OCI-M2 (cell line): ENCODE results near the gene MGLL.
"Not testable (repeated sequence)": the region's sequence is repeated elsewhere in the genome, so short reads cannot be mapped to it uniquely, and the experiment has no call there.

Experiments used
- DNase-seq: peaks from one replicate; lab custom pipeline; 2025; ENCODE audit not compliant: unreplicated experiment; lab: John Stamatoyannopoulos, UW

Gene MGLL

GRCh38 chr3:127663151-127663550, 159.2 kb downstream of the MGLL start:
- no peak for DNase-seq

GRCh38 chr3:127662001-127662469, 160.3 kb downstream of the MGLL start:
- no peak for DNase-seq

GRCh38 chr3:127661600-127661999, 160.7 kb downstream of the MGLL start:
- DNase-seq: no peak

DNA sequence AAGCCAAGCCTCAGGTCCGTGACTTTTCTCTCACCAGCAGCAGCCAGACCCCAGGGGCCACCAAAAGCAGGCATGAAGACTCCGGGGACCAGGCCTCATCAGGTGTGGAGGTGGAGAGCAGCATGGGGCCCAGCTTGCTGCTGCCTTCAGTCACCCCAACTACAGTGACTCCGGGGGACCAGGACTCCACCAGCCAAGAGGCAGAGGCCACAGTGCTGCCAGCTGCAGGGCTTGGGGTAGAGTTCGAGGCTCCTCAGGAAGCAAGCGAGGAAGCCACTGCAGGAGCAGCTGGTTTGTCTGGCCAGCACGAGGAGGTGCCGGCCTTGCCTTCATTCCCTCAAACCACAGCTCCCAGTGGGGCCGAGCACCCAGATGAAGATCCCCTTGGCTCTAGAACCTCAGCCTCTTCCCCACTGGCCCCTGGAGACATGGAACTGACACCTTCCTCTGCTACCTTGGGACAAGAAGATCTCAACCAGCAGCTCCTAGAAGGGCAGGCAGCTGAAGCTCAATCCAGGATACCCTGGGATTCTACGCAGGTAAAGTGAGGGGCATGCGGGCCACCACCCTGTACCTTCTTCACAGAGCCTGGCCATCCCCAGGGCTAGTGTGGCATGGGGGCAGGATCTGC, 161.6 kb downstream of the MGLL start:
- no peak for DNase-seq

GRCh38 chr3:127658234-127658633, 164.1 kb downstream of the MGLL start:
- DNase-seq: no peak

DNA sequence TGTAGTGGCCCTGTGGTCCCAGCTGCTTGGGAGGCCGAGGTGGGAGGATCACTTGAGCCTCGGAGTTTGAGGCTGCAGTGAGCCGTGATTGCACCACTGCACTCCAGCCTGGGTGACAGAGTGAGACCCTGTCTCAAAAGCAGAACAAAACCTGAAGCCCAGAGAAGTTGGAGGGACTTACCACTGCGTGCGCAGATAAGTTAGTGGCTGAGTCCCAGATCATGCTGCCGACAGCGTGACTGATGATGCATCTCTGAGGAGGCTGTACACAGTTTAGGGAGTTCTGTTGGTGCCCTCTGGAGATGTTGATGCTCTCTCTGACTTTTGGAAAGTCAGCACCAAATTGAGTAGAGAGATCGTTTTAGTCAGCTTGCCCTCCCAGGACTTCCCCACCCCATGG, 165.4 kb downstream of the MGLL start:
- no peak for DNase-seq

- DNase-seq: no peak
Measured at GRCh38 chr3:127655641-127656040, 166.7 kb downstream of the MGLL start.

DNA sequence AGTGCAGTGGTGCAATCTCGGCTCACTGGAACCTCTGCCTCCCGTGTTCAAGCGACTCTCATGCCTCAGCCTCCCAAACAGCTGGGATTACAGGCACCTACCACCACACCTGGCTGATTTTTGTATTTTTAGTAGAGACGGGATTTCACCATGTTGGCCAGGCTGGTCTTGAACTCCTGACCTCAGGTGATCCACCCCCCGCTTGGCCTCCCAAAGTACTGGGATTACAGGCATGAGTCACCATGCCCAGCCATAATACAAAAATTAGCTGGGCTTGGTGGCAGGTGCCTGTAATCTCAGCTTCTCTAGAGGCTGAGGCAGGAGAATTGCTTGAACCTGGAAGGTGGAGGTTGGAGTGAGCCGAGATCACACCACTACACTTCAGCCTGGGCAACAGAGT, 167.3 kb downstream of the MGLL start:
- not testable (repeated sequence) for DNase-seq

GRCh38 chr3:127654374-127654773, 167.9 kb downstream of the MGLL start:
- no peak for DNase-seq

GRCh38 chr3:127652246-127652995, 169.9 kb downstream of the MGLL start:
- DNase-seq: no peak

DNA sequence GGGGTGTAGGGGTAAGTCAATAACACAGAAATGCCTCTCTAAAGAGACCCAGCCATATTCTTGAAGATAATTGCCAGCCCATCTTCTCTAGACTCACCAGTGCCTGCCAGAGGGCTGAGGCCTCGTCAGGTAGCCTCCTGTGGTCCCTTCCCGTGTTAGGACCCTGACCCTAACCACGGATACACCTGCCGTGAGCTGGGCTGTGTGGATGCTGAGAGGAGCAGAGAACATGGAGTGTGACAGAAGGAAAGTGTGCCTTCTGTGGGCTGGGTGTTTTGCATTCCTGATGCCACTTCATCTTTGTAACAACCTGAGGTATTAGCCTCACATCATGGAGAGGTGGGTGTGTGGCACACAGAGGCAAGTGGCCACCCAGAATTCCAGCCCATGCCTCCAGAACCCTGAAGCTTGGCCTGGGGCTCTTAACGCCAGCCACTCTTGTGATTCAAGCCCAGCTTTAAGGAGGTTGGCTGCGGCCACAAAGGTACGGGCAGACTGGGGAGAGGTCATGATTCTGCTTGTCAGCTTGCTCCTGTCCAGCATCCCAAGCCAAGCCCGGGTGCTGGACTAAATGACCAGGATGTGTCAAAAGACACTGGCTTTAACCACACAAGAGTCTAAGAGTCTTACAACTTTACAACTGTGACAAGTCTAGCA, 170.7 kb downstream of the MGLL start:
- DNase-seq: no peak

GRCh38 chr3:127650236-127650635, 172.1 kb downstream of the MGLL start:
- DNase-seq: no peak

- no peak for DNase-seq
Measured at GRCh38 chr3:127647845-127648204, 174.5 kb downstream of the MGLL start.

DNA sequence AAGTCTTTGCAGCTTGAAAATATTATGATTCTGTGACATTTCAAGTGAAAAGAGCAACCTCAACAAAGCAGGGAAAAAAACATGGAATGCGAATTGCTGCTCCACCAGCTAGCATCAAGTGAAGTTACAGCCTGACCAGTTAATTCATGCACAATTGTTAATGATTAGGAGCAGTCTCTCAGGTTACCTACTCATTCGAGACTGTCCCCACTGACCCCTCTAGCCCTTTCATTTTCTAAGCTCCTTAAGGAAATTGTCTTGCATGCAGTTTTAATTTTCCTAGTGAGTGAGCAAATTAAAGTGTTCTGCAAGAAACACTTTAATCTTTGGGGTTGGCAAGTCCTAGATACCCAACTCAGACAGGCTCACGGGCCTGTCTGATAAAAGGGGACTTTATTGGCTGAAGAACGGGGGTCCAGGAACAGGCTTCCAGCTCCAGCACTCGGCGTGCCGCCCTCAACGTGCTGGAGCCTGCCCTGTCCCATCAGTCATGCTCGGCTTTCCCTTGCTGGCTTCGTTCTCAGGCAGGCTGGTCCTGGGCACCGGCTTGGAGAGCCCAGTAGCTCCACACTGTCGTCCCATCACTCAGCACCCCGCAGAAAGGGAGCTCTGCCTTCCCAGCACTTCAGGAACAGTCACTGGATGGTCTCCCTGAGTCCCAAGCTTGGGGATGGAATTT, 175.0 kb downstream of the MGLL start:
- DNase-seq: no peak

DNA sequence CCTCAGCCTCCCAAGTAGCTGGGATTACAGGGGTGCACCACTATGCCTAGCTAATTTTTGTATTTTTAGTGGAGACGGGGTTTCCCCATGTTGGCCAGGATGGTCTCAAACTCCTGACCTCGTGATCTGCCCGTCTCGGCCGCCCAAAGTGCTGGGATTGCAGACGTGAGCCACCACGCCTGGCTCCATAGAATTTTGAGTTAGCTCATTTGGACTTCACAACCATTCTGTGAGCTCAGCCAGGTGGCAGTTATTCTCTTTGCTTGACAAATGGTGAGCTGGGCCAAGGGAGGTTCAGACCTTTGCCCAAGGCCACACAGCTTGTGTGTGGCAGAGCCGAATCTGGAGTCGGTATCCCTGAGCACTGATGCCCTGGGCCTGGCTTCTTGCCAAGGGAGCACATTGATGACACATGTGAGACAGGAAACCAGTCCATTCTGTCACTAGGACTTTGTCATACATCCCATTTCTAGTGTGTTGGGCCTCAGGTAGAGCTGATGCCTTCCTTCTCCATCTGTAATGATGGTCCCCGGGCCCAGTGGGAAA, 175.7 kb downstream of the MGLL start:
- no peak for DNase-seq

DNA sequence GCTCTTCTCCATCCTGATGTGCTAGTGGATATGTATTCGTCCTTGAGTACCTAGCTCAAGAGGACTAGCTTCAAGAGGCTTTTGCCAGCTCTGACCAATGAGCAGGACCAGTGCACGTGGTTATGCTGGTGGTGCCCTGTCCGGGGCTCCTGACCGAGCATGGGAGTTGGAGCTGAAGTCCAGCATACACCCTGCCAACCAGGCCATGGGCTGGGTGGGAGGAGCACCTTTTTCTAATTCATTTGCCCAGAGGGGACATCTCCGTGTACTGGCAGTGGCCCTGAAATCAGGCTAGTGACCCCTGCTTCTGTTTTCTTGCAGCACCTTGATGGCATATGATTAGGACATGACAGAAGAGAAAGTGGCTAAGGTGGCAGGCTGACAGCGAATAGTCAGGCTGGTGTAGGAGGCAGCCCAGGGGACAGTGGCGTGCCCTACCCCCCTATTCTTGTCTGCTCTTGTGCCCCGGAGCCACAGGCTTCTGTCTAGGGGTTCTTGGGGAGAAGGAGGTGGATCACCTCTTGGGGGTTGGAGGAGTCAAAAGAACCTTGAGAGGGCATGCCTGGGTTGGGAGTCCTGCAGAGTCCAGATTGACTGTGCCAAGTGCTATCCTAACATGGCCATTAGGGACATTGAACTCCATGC, 176.8 kb downstream of the MGLL start:
- DNase-seq: no peak

DNA sequence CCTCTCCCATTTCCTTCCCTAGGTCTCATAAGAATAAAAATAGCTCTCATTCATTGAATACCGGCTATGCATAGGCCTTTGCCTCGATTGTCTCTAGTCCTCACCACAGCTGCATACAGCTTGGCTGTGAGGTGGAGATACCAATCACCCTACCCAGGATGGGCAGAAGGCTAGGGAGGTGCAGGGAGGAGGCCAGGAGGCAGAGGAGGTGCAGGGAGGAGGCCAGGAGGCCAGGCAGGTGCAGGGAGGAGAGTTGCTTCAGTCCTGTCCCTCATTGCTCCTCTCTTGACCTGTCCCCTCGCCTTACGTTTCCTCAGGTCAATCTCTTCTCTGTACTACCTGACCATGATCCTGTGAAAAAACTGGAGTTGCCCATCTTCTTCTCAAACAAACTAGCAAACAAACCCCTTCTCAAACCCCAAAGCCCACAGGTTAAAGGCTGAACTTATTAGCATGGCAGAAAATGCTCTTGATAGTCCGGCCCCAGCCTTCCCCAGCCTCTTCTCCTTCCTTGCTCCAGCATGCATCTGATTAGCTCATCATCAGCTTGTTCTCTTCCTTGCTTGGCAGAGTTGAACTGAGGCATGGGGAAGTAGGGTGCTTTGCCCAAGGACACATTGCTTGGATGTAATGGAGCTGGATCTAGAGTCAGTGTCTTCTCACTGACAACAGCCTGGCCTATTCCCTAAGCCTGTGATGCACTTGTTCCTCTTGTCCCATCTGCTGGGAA, 177.5 kb downstream of the MGLL start:
- no peak for DNase-seq

DNA sequence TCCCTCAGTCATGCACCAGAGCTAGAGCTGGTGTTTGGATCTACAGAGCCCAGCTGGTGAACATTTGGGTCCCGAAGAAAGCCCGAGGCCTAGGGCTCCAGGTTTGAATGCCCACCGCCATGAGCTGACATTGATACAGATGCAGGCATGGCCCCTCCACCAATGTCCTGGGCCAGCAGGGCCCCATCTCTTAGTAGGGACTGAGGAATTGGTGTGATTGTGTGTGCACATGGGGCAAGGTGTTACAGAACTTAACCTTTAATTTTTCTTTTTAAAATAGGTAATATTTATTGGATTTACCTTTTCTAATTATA, 182.3 kb downstream of the MGLL start:
- DNase-seq: no peak

GRCh38 chr3:127639173-127640041, 182.9 kb downstream of the MGLL start:
- DNase-seq: no peak
